Measurements from ENCODE around the gene NLGN1.

NLGN1 gene

DNA sequence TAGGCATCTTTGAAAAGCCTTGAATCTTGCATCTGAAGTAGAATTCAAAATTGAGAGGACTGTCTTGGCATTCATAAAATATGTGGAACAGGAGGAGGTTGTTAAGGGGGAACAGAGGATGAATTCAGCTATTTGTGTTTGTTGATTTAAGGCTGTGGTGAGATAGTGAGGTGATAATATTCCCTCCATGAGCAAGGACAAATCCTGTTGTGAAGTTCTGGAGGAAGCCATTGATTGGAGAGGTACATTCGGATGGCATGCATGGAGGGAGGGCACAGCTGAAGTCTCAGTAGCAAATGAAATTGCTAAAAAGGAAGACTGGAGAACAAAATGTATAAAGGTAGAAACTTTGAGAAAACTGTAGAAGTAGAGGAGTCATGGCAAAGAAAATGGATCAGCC, 443.8 kb downstream of the NLGN1 start:
- no peaks in the 10 kb centered on the region for H3K9me3 ChIP-seq (ENCODE audit: low read length)
- no peak overlapping the region for H2AFZ ChIP-seq (ENCODE audit: low read length)
- TF ChIP-seq, protein P1, sequence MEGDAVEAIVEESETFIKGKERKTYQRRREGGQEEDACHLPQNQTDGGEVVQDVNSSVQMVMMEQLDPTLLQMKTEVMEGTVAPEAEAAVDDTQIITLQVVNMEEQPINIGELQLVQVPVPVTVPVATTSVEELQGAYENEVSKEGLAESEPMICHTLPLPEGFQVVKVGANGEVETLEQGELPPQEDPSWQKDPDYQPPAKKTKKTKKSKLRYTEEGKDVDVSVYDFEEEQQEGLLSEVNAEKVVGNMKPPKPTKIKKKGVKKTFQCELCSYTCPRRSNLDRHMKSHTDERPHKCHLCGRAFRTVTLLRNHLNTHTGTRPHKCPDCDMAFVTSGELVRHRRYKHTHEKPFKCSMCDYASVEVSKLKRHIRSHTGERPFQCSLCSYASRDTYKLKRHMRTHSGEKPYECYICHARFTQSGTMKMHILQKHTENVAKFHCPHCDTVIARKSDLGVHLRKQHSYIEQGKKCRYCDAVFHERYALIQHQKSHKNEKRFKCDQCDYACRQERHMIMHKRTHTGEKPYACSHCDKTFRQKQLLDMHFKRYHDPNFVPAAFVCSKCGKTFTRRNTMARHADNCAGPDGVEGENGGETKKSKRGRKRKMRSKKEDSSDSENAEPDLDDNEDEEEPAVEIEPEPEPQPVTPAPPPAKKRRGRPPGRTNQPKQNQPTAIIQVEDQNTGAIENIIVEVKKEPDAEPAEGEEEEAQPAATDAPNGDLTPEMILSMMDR (IDR thresholded peaks at IDR 0.05; ENCODE audit: low read length), result no peak
- TF ChIP-seq EZH2 (IDR thresholded peaks at IDR 0.05; ENCODE audit: borderline replicate concordance, low read length), result no peak
- no peaks in the 10 kb centered on the region for H3F3A ChIP-seq (ENCODE audit: insufficient read depth, low read length)
- no peaks in the 10 kb centered on the region for H3K9me2 ChIP-seq (ENCODE audit: low read depth, low read length)
- H3K36me3 ChIP-seq (ENCODE audit: insufficient read depth, low read length), result no peaks in the 10 kb centered on the region
- no peak overlapping the region for H3K9ac ChIP-seq (ENCODE audit: low read length)
- H3K79me2 ChIP-seq (ENCODE audit: insufficient read depth, low read length), result no peaks in the 10 kb centered on the region
- no peaks in the 10 kb centered on the region for H3K27me3 ChIP-seq (ENCODE audit: insufficient read depth, low read length)
- peaks cover 16% of the 10 kb centered on the region for H3K4me1 ChIP-seq (ENCODE audit: insufficient read depth, low read length, severe bottlenecking)
- no peak overlapping the region for H3K4me3 ChIP-seq (ENCODE audit: low read depth, low read length, poor library complexity, severe bottlenecking)
- no peaks in the 10 kb centered on the region for H4K20me1 ChIP-seq (ENCODE audit: insufficient read depth, low read length)
- H3K4me2 ChIP-seq (ENCODE audit: low read length), result no peak overlapping the region
- H3K27ac ChIP-seq (ENCODE audit: low read depth, low read length, poor library complexity, severe bottlenecking), result no peak overlapping the region

DNA sequence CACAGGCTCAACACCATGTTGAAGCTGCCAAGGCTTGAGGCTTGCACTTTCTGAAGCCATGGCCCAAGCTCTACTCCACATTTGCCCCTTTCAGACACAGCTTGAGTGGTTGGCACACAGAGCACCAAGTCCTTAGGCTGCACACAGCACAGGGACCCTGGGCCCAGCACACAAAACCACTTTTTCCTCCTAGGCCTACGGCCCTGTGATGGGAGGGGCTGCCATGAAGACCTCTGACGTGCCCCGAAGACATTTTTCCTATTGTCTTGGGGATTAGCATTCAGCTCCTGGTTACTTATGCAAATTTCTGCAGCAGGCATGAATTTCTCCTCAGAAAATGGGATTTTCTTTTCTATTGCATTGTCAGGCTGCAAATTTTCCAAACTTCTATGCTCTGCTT, 445.5 kb downstream of the NLGN1 start:
- H2AFZ ChIP-seq (ENCODE audit: low read length), result no peak overlapping the region
- no peak for TF ChIP-seq EZH2 (IDR thresholded peaks at IDR 0.05; ENCODE audit: borderline replicate concordance, low read length)
- TF ChIP-seq, protein P1 (IDR thresholded peaks at IDR 0.05; ENCODE audit: low read length), result no peak
- no peaks in the 10 kb centered on the region for H3K27me3 ChIP-seq (ENCODE audit: insufficient read depth, low read length)
- no peak overlapping the region for H3K27ac ChIP-seq (ENCODE audit: low read depth, low read length, poor library complexity, severe bottlenecking)
- H4K20me1 ChIP-seq (ENCODE audit: insufficient read depth, low read length), result no peaks in the 10 kb centered on the region
- H3K9me2 ChIP-seq (ENCODE audit: low read depth, low read length), result no peaks in the 10 kb centered on the region
- H3K36me3 ChIP-seq (ENCODE audit: insufficient read depth, low read length), result no peaks in the 10 kb centered on the region
- no peak overlapping the region for H3K4me3 ChIP-seq (ENCODE audit: low read depth, low read length, poor library complexity, severe bottlenecking)
- no peaks in the 10 kb centered on the region for H3K79me2 ChIP-seq (ENCODE audit: insufficient read depth, low read length)
- H3F3A ChIP-seq (ENCODE audit: insufficient read depth, low read length), result no peaks in the 10 kb centered on the region
- H3K9ac ChIP-seq (ENCODE audit: low read length), result no peak overlapping the region
- no peak overlapping the region for H3K4me2 ChIP-seq (ENCODE audit: low read length)
- no peaks in the 10 kb centered on the region for H3K9me3 ChIP-seq (ENCODE audit: low read length)
- H3K4me1 ChIP-seq (ENCODE audit: insufficient read depth, low read length, severe bottlenecking), result peaks cover 12% of the 10 kb centered on the region

DNA sequence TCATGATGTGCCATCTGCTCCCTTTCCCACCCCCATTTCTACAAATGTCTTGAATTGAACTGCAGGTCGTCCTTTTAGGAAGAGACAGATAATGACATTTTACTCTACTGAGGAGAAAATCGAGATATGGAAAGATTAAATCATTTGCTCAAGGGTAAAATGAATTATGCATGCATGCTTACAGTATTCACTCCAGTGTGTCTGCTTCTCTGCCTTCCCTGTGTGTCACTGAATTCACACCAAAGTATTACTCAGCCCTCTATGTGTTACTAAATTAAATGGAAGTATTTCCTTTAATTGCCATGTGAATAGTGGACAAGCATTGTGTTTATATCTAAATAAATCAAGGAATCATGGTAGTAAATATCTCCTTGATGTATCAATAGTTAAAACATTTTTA, 449.0 kb downstream of the NLGN1 start:
- Histone ChIP-seq H3K4me1 (ENCODE audit: insufficient read depth, low read length, severe bottlenecking) (peaks cover 6% of the 10 kb centered on the region), H3K4me2 (ENCODE audit: low read length) (no peak overlapping the region), H3K9me2 (ENCODE audit: low read depth, low read length) (no peaks in the 10 kb centered on the region), H3F3A (ENCODE audit: insufficient read depth, low read length) (no peaks in the 10 kb centered on the region), H3K27me3 (ENCODE audit: insufficient read depth, low read length) (no peaks in the 10 kb centered on the region), H3K36me3 (ENCODE audit: insufficient read depth, low read length) (no peaks in the 10 kb centered on the region), H3K9ac (ENCODE audit: low read length) (no peak overlapping the region), H4K20me1 (ENCODE audit: insufficient read depth, low read length) (no peaks in the 10 kb centered on the region), H3K4me3 (ENCODE audit: low read depth, low read length, poor library complexity, severe bottlenecking) (no peak overlapping the region), H2AFZ (ENCODE audit: low read length) (no peak overlapping the region), H3K9me3 (ENCODE audit: low read length) (no peaks in the 10 kb centered on the region), H3K27ac (ENCODE audit: low read depth, low read length, poor library complexity, severe bottlenecking) (no peak overlapping the region), H3K79me2 (ENCODE audit: insufficient read depth, low read length) (no peaks in the 10 kb centered on the region)
- TF ChIP-seq, protein P1 (IDR thresholded peaks at IDR 0.05; ENCODE audit: low read length), result no peak
- TF ChIP-seq EZH2 (IDR thresholded peaks at IDR 0.05; ENCODE audit: borderline replicate concordance, low read length), result no peak

Data from OCI-LY1 (cell line).